HG02884 (cell line): ENCODE measurements around the gene ZNF687.

Source experiments
- ATAC-seq: cut with Tn5 transposase; IDR thresholded peaks from one replicate; pipeline ENCODE4 v1.9.1; 2021; ENCODE audit warnings: mild to moderate bottlenecking, moderate library complexity; ENCODE audit not compliant: unreplicated experiment

Gene ZNF687

GRCh38 chr1:151311589-151312331, 29.7 kb downstream of the ZNF687 start:
- ATAC-seq: no peak

- no peak for ATAC-seq
Measured at GRCh38 chr1:151312411-151312810, 30.3 kb downstream of the ZNF687 start.

GRCh38 chr1:151312826-151313225, 30.7 kb downstream of the ZNF687 start:
- ATAC-seq: no peak

GRCh38 chr1:151313501-151313900, 31.4 kb downstream of the ZNF687 start:
- no peak for ATAC-seq

- no peak for ATAC-seq
Measured at GRCh38 chr1:151314137-151314875, 32.2 kb downstream of the ZNF687 start.

- ATAC-seq: no peak
Measured at GRCh38 chr1:151315565-151316235, 33.6 kb downstream of the ZNF687 start.

GRCh38 chr1:151318975-151319374, 36.9 kb downstream of the ZNF687 start:
- ATAC-seq: no peak

GRCh38 chr1:151324390-151324930, 42.4 kb downstream of the ZNF687 start:
- no peak for ATAC-seq

GRCh38 chr1:151325231-151325630, 43.1 kb downstream of the ZNF687 start:
- no peak for ATAC-seq

GRCh38 chr1:151325646-151326429, 43.7 kb downstream of the ZNF687 start:
- no peak for ATAC-seq

- ATAC-seq: peak; percentile 46
Measured at GRCh38 chr1:151326619-151327222, 44.6 kb downstream of the ZNF687 start.

- peak; percentile 76 for ATAC-seq
Measured at GRCh38 chr1:151327223-151327902, 45.3 kb downstream of the ZNF687 start, which contains the start of gene PI4KB. TSS of gene PI4KB (minus strand) at chr1:151327416. CDS start at chr1:151316481, 10,935 bp downstream.

- no peak for ATAC-seq
Measured at GRCh38 chr1:151327903-151328674, 46.0 kb downstream of the ZNF687 start.

GRCh38 chr1:151334822-151335221, 52.7 kb downstream of the ZNF687 start:
- no peak for ATAC-seq

GRCh38 chr1:151336556-151336955, 54.5 kb downstream of the ZNF687 start:
- ATAC-seq: no peak

- no peak for ATAC-seq
Measured at GRCh38 chr1:151340870-151341754, 59.0 kb downstream of the ZNF687 start.
